SK-N-SH (cell line): Measurements from ENCODE around the gene PIP5K1B.

ENCODE experiments used
- CHD2 ChIP-seq: fragments of 150-350 bp; IDR thresholded peaks from 2 replicates; pipeline ENCODE4 v1.6.1; 2018; ENCODE audit warnings: low read length; ENCODE audit not compliant: partially characterized antibody
- CTCF ChIP-seq: fragments of 200-600 bp; sonication (generic); IDR thresholded peaks from 2 replicates; pipeline ENCODE4 v1.6.1; 2017; ENCODE audit warnings: antibody characterized with exemption, mild to moderate bottlenecking, moderate library complexity
- EZH2phosphoT487 ChIP-seq: fragments of 200-600 bp; sonication (generic); IDR thresholded peaks from 2 replicates; pipeline ENCODE4 v1.6.1; 2017; ENCODE audit warnings: low read depth, mixed run types, mild to moderate bottlenecking, antibody characterized with exemption, moderate library complexity, borderline replicate concordance
- FOSL2 ChIP-seq: IDR thresholded peaks from 2 replicates; pipeline ENCODE4 v1.4.0; 2012; ENCODE audit warnings: low read depth, mild to moderate bottlenecking, moderate library complexity, borderline replicate concordance

GRCh38 chr9:68731857-68732256, 26.8 kb downstream of the PIP5K1B start:
- TF ChIP-seq CHD2 (no peak), CTCF (no peak), EZH2phosphoT487 (no peak), FOSL2 (no peak)
